Stimulated activated CD4-positive, alpha-beta T cell treated with anti-CD3 and anti-CD28 coated beads, Interleukin-12 subunit alpha, Interleukin-12 subunit beta, amount 100 ng/mL, for 4 hours (primary cell): ENCODE results near the gene SV2C.

Source experiments
- DNase-seq: peaks from one replicate; pipeline ENCODE4 v3.0.0-alpha.2; 2020

Gene SV2C

DNA sequence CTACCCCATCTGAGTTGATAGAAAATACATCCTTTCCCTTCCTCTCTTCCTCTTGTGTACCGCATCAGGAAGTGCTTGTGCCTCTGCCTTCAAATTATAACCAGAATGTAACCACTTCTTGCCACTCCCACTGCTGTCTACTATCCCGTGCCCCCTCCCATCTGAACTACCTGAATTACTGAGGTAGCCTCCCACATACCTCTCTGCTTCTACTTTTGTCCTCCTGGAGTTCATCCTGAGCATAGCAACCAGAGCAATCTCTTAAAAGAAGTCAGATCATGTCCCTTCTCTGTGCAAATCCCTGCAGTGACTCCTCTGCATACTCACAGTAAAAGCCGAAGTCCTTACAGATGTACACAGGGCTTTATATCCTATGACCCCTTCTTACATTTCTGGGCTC is 23.0 kb downstream of the SV2C start:
- no peak for DNase-seq

DNA sequence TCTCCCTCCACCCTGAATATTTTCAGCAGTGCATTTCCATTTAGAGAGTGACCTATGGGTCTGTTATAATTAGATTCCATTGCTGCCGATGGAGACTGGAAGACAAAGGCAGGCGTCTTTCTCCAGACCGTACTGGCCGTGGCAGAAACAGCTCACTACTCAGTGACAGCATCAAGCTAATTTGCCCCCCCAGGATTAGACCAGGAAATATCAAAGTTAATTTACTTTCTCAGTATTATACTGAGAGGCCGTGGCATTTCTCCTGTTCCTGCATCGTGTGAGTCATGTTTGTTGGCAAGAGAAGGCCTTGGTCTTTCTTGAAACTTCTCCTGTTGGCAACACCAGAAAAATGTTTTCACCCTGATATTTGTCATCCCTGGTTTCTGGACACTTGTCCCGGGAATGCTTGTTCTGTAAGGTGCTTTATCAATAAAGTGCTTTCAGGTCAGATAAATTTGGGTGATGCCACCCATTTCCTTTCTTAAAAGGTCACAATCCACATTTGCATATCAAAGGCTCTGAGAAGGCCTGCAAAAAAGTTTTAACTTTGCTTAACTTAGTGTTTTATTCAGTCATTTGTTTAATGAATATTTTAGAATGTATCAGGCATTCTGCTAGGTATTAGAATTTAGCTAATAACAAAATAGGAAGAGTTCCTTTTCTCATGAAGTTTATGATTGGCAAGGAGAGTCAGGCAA is 28.4 kb downstream of the SV2C start:
- no peak for DNase-seq

- no peak for DNase-seq
These were observed 29.9 kb downstream of the SV2C start for GRCh38 chr5:76113103-76113502.

DNA sequence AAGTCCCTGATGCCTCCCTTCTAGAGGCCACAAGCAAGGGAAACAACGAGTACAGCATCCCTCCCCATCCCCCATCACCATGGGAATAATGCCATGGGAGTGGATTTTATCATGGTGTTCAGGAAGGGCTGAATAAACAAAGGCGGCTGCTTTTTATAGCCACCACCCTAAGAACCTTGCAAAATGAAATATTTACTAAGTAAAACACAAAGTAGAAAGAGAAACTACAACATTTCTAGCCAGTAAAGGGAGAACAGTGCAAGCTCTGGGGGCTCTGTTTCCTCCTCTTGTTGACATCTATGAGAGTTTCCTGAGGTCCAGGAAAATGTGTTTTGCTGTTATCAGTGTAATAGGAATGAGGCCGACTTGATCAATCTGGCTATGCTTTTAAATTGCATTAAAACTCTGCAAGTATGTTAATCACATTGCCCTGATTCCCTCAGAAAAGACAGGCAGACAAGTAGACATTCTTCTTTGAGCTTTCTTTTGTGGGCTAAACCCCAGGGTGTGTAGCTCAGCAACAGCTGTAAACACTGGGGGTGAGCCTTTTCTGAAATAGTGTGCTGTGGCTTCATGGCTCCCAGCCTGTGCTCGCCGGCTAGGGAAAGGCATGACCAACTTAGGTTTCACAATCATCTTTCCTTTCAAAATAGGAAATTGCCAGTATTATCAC is 31.1 kb downstream of the SV2C start:
- DNase-seq = no peak

DNA sequence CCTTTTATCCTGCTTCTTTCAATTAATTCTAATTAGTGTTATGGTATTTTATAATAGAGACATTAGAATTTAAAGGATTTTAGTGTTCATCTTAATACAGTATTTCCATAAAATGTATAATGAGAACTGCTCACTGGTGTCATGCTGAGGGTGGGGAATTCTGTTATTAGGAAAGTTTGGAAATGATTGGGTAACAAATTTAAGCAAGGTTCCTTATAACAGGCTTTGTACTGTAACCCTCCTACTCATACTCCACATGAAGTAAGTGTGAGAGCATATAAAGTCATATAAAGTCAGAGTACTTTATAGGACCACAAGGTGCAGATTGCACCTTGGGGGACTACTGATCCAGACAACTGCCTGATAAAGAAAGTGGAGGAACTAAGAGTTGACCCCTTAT is 42.2 kb downstream of the SV2C start:
- DNase-seq = no peak

DNA sequence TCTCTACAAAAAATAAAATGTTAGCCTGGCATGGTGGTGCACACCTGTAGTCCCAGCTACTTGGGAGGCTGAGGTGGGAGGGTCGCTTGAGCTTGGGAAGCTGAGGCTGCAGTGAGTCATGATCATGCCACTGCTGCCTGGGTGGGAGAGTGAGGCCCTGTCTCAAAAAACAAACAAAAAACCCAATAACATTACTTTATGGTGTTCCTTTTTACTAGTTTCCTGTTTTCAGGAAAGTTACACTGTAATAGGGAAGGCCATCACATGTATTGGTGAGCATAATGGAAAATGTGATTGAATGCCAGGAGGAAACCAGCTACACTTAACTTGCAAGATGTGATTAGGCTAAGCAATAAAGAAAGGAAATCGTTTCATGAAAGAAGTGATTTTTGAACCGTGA is 42.7 kb downstream of the SV2C start:
- no peak for DNase-seq

- DNase-seq = no peak
These were observed 50.8 kb downstream of the SV2C start for GRCh38 chr5:76134003-76134402.

- no peak for DNase-seq
These were observed 51.5 kb downstream of the SV2C start for GRCh38 chr5:76134646-76135045.

DNA sequence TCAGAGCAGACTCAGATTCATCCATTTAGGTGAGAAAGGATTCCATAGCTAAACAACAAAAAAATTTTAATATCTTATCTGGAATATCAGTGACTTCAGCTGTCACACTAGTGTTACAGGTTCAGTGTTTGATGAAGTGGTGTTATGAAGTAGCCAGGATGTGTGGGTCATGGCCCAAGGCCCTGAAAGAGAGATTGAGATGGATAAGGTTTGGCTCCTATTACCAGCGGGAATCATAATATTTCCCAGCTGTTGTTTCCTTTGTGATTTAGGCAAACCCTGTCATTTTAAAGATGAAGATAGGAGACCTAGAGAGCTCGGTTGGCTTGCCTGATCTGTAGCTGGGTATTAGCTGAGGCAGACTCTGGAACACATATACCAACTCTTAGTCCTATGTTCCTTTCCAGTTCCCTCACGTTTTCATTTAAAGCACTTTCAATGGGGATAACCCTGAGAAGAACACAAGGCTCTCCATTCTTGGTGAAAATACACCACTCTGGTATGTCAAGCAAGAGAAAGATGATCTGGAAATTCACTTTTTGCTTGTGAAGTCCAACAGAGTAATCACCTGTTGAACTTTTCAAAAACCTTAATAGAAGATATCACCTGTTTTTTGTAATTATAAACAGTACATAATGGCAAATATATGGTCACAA is 54.8 kb downstream of the SV2C start:
- no peak for DNase-seq

- no peak for DNase-seq
These were observed 60.7 kb downstream of the SV2C start for GRCh38 chr5:76143884-76144283.

GRCh38 chr5:76144513-76145274 is 61.5 kb downstream of the SV2C start:
- DNase-seq = no peak

GRCh38 chr5:76145945-76146344 is 62.8 kb downstream of the SV2C start:
- no peak for DNase-seq

- no peak for DNase-seq
These were observed 66.5 kb downstream of the SV2C start for GRCh38 chr5:76149636-76150035.

GRCh38 chr5:76152161-76152560 is 69.0 kb downstream of the SV2C start:
- DNase-seq = no peak

- DNase-seq = no peak
These were observed 69.5 kb downstream of the SV2C start for GRCh38 chr5:76152700-76153099.

DNA sequence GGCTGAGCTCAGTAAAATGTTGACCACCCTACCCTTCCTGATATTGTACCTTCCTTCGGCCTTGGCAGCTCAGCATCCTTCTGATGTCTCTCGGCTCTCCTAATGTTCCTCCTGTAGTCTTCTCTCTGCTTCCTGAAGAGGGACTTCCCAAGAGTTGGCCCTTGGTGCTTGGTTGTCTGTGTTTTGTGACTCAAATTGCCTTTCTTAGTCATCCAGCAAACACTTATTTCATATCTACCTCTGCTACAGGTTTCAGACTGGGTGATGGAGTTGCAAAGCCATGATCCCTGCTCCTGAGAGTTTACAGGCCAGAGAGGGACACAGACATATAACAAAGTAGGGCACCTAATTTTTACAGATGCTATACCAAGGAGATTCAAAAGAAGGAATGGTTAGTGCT is 70.1 kb downstream of the SV2C start:
- no peak for DNase-seq

DNA sequence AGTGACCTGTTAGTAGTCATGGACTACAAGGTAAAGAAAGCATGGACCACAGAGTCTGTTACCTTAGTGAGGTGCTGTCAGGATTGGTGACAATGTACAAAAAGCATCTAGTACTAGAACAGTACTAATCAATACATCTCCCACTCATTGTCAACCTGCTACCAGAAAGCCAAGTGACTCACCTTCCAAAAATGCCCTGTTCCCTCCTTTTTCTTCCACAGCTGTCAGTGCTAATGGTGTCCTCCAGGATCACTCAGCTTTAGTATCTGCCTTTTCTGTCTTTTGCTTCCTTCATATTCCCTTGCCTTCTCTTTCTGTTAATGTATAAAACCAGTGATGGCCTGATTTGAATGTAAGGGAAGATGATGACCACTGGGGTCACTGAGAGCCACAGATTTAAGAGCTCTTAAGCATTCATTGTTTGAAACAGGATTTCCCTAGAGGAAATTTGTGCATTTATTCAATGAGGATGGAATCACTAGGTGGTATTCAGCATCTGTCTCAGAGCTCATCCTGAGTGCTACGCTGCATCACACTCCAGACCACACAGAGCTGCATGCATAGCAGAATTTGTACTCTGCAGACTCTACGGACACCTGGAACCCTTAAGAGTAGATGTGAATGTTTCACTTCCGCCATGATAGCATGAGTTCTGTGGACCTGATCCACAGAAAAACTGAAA is 71.0 kb downstream of the SV2C start:
- DNase-seq = no peak

GRCh38 chr5:76155536-76155935 is 72.4 kb downstream of the SV2C start:
- no peak for DNase-seq

DNA sequence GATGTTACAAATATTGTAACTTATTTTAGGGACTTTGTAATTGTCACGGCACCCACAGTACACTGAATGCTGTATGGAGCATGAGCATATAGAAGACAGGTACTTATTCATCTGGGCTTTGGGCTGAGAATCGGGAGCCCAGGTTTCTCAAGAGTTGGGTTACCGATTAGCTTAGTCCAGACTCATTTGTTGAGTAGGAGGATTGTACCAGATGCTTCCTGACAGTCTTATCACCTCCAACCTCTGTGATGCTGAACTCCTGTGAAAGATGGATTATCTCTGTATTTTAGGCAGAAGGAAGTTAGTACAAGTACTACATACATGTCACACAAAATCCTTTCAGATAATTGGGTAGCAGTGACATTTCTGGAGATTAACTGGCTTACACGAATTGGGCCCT is 79.2 kb downstream of the SV2C start:
- DNase-seq = no peak

- no peak for DNase-seq
These were observed 80.0 kb downstream of the SV2C start for GRCh38 chr5:76163111-76163628.

DNA sequence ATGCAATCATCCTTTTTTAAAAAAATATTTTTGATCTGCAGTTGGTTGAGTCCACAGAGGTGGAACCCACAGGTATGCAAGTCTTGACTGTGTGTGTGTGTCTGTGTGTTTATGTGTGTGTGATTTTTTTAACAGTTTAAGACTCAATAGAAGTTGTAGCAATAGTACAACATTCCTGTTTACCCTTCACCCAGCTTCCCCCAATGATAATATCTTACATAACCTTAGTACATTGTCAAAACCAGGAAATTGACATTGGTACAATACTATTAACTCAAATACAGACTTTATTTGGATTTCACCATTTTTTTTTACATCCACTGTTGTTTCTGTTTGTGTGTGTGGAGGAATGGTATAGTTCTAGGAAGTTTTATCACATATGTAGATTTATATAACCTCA is 81.8 kb downstream of the SV2C start:
- DNase-seq = no peak

GRCh38 chr5:76165711-76166374 is 82.7 kb downstream of the SV2C start:
- no peak for DNase-seq
